Heart right ventricle (tissue), 16 donors: ENCODE measurements around the gene CEACAM20. TPM values are rescaled to one million over a fixed set of nuclear protein-coding genes. Genes with fewer than 3 reads are reported as not detected.

ENCODE experiments used
- ATAC-seq, 8 donors: fragments of 200-7000 bp; cut with Tn5 transposase; one replicate each; pipeline ENCODE4 v1.9.1; 2020; ENCODE audit warnings: mild to moderate bottlenecking in 8 of 8, moderate library complexity in 8 of 8, moderate number of reproducible peaks in 1 of 8
- DNase-seq, 2 donors: peaks; one replicate each; pipeline ENCODE4 v3.0.0-alpha.2; 2020
- H3K27ac ChIP-seq, 10 donors: fragments of 200-600 bp; sonication (generic) in 2 of 10; one replicate each; pipeline versions ENCODE4 v1.5.0 to v1.8.0; 2020 to 2022; ENCODE audit warnings: mild to moderate bottlenecking in 3 of 10
- H3K27me3 ChIP-seq, 7 donors: fragments of 200-600 bp; one replicate each; pipeline ENCODE4 v1.8.0; 2021 to 2022; ENCODE audit warnings: mild to moderate bottlenecking in 2 of 7
- H3K36me3 ChIP-seq, 9 donors: fragments of 200-600 bp; sonication (generic) in 1 of 9; one replicate each; pipeline versions ENCODE4 v1.5.0 to v1.8.0; 2020 to 2022; ENCODE audit warnings: mild to moderate bottlenecking in 2 of 9
- H3K4me1 ChIP-seq, 9 donors: fragments of 200-600 bp; sonication (generic) in 1 of 9; one replicate each; pipeline versions ENCODE4 v1.5.0 to v1.8.0; 2020 to 2022; ENCODE audit warnings: mild to moderate bottlenecking in 4 of 9
- H3K4me3 ChIP-seq, 10 donors: fragments of 200-600 bp; sonication (generic) in 2 of 10; one replicate each; pipeline versions ENCODE4 v1.5.0 to v1.8.0; 2020 to 2022; ENCODE audit warnings: mild to moderate bottlenecking in 7 of 10, moderate library complexity in 2 of 10
- H3K9me3 ChIP-seq, 11 donors: fragments of 200-600 bp in 10 of 11; sonication (generic) in 2 of 11; one replicate each; pipeline versions ENCODE4 v1.5.0 to v1.8.0; 2013 to 2022; ENCODE audit warnings: mild to moderate bottlenecking in 2 of 11, control low read depth in 1 of 11, moderate library complexity in 1 of 11
- WGBS, 2 donors: extraction: QIAGEN DNeasy Blood & Tissue Kit; methylation state at CpG; one replicate each; pipeline ENCODE4 v1.1.7; 2013; ENCODE audit warnings: inconsistent platforms in 1 of 2; 5-methylcytosine and 5-hydroxymethylcytosine counted together
- intact Hi-C, 10 donors: fragments of 100-400 bp; cut with DNase I; formaldehyde crosslinking; loops; one replicate each; pipeline versions ENCODE4 v1.11.1 to v1.14.2; 2022
- polyA plus RNA-seq, 2 donors: library from polyadenylated mRNA; stranded (reverse); fragments of 200-250 nt; gene quantifications; one replicate each; pipeline ENCODE4 v1.2.3, GENCODE V29; 2013
- total RNA-seq, 10 donors: library from RNA; stranded (reverse); fragmentation: NEBNext Ultra II Directional in 3 of 10; extraction: Animal tissue kit (Norgen Biotek cat#: 25700) in 3 of 10; gene quantifications; one replicate each; pipeline versions ENCODE4 v1.2.1 to v1.2.4, GENCODE V29; 2021 to 2023
- TF ChIP-seq, protein P1 (sequence below), 9 donors: fragments of 200-600 bp; sonication (generic) in 2 of 9; IDR thresholded peaks; one replicate each; pipeline versions ENCODE4 v1.5.0 to v1.8.0; 2021 to 2022; ENCODE audit warnings: antibody characterized with exemption in 9 of 9, mild to moderate bottlenecking in 5 of 9, moderate library complexity in 1 of 9
- donor health status: Arrhythmogenic right ventricular cardiomyopathy.
- donor health status: ischemic (EF 13 %, LVEDD 7.1; RV severe dilation, severe dysfunction).
- donor health status: healthy with polysubstance abuse.
- donor health status: DM: no; HTN: yes; CAD: no.
- donor health status: DM: no; HTN: no; CAD: no.
- donor health status: ischemic (EF 25% LVEDD 6.9; RV normal size, moderate dysfunction).
- donor health status: ischemic (EF 25% LVEDD 5.7; RV mildly dilated, moderate dysfunction).
- donor health status: healthy.
- donor health status: DM: yes; HTN: yes; CAD: no.
- donor health status: Ischemic cardiomyopathy.
- donor health status: ischemic (EF 35%, LVEDD 5.7; RV mildly dilated, moderate dysfunction).
- donor health status: nonischemic (EF 11% LVEDD 7.7; RV severe dilation, severe dysfunction).
- donor health status: DM: yes; HTN: yes; CAD: no.
- donor health status: PGD.
- donor health status: ischemic (EF 29% LVEDD 5.4; RV normal size, mild dysfunction).
- donor health status: nonischemic (EF 23%, LVEDD 6.1; RV moderate dilation, normal function).

Gene CEACAM20
- total and polyA plus RNA-seq, 12 donors, result not detected

DNA sequence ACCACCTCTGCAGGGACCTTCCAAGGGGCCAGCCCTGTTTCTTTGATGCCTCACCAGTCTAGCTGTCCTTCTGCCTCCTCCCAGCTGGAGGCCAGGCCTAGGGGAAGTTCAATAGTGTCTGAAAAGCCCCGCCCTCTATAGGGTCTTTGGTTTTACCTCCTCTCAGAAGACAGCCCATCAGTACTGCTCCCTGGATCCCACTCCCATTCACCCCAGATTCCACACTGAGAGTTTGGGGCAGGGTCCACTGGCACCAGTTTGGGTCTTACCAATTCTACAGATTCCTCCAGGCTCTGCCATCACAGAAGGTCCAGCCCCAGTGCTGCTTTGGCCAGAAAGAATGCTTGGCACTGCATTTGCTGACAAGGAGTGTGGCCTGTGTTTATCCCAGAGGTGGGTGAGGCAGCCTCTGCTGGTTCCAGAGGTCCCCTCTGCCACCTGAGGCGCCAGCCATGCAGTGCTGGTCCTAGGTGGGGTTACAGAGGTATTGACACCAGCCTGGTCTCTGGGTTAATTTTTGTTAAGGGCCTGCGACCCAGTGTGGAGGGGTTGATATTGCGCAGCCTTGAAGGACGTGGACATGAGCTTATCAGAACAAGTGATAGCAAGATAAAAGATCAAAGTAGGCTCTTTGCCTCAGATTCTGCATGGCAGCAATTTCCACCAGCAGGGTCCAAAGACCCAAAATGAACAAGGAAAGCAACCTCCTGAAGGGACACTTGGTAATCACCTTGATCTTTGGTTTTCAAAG lies 42.5 kb upstream of the CEACAM20 start:
- Histone ChIP-seq H3K36me3 (no peaks in the 10 kb centered on the region), H3K4me1 (peaks cover 0 to 11% (median 0%) of the 10 kb centered on the region in 9 donors), H3K27me3 (peaks cover 0 to 16% (median 0%) of the 10 kb centered on the region in 7 donors), H3K27ac (no peak overlapping the region), H3K9me3 (no peaks in the 10 kb centered on the region), H3K4me3 (no peak overlapping the region)
- ATAC-seq (no peak), DNase-seq (no peak)
- WGBS, 2 donors, result 82 to 86% methylated on average over 5 of the region's 5 CpGs
- intact Hi-C loops, result loop anchor here in 9 of 10 donors (1.0 to 10.0 kb wide), 6 partner anchors 80 to 203 kb away; partner anchors contain the start of gene CBLC (in 3 of the 9)
- TF ChIP-seq, protein P1, sequence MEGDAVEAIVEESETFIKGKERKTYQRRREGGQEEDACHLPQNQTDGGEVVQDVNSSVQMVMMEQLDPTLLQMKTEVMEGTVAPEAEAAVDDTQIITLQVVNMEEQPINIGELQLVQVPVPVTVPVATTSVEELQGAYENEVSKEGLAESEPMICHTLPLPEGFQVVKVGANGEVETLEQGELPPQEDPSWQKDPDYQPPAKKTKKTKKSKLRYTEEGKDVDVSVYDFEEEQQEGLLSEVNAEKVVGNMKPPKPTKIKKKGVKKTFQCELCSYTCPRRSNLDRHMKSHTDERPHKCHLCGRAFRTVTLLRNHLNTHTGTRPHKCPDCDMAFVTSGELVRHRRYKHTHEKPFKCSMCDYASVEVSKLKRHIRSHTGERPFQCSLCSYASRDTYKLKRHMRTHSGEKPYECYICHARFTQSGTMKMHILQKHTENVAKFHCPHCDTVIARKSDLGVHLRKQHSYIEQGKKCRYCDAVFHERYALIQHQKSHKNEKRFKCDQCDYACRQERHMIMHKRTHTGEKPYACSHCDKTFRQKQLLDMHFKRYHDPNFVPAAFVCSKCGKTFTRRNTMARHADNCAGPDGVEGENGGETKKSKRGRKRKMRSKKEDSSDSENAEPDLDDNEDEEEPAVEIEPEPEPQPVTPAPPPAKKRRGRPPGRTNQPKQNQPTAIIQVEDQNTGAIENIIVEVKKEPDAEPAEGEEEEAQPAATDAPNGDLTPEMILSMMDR (IDR thresholded peaks at IDR 0.05), result no peak

DNA sequence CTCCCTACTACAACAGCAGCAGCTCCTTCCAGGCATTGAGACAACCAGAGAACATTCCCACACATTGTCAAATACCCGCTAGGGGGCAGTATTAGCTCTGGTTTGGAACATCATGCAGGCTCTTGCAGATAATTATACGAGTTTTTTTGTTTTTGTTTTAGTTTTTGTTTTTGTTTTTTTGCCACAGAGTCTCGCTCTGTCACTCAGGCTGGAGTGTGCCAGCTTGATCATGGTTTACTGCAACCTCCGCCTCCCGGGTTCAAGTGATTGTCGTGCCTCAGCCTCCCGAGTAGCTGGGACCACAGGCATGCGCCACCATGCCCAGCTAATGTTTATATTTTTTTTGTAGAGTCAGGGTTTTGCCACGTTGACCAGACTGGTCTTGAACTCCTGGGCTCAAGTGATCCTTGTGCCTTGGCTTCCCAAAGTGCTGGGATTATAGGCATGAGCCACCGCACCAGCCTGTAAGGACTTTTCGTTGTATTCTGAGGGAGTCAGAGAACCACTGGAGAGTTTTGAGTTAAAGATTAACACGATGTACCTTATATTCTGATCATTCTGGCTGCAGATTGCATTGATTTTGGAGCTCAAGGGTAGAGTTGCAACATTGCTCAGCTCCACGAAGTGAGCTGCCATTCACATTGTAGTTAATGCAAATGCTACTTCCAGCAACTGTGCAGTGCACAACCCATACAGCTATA lies 41.7 kb upstream of the CEACAM20 start:
- Histone ChIP-seq H3K36me3 (no peaks in the 10 kb centered on the region), H3K4me1 (peaks cover 0 to 11% (median 0%) of the 10 kb centered on the region in 9 donors), H3K4me3 (no peak overlapping the region), H3K9me3 (no peaks in the 10 kb centered on the region), H3K27ac (no peak overlapping the region), H3K27me3 (peaks cover 0 to 23% (median 0%) of the 10 kb centered on the region in 7 donors)
- peak in 1 of 2 donors; percentile 80 for DNase-seq
- TF ChIP-seq, protein P1 (IDR thresholded peaks at IDR 0.05), result peak; percentile 51 to 86 (median 83)
- 51 to 64% methylated on average over 13 of the region's 13 CpGs for WGBS, 2 donors
- peak in 7 of 8 donors; percentile 55 to 84 (median 78) for ATAC-seq
- intact Hi-C loops, result loop anchor here in 9 of 10 donors (1.0 to 10.0 kb wide), 6 partner anchors 81 to 204 kb away; partner anchors contain the start of gene CBLC (in 3 of the 9)

DNA sequence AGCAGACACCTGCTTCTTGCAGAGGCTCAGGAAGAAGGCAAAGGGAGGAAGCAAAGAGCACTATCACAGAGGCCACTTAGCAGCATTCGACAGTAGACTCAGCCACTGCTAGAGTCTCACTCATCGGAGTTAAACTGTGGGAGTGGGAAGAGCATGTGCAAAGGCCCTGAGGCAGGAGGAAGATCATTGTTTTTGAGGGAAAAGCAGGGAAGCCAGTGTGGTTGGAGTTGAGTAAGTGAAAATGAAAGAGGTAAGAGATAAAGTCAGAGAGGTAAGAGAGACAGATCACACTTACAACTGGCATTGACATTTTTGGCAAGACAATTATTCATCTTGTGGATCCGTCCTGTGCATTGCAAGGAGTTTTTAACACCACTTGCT lies 41.1 kb upstream of the CEACAM20 start:
- H3K4me1 ChIP-seq, result peaks cover 0 to 11% (median 0%) of the 10 kb centered on the region in 9 donors
- TF ChIP-seq, protein P1 (IDR thresholded peaks at IDR 0.05), result no peak
- H3K36me3 ChIP-seq, result no peaks in the 10 kb centered on the region
- peaks cover 0 to 26% (median 0%) of the 10 kb centered on the region in 7 donors for H3K27me3 ChIP-seq
- intact Hi-C loops, result loop anchor here in 7 of 10 donors (2.0 to 10.0 kb wide), 5 partner anchors 82 to 204 kb away; partner anchors contain the start of gene CBLC (in 3 of the 7)
- H3K27ac ChIP-seq, result no peak overlapping the region
- ATAC-seq, result no peak
- WGBS, 2 donors, result 40 to 44% methylated on average over 3 of the region's 3 CpGs
- DNase-seq, result no peak
- H3K9me3 ChIP-seq, result no peaks in the 10 kb centered on the region
- no peak overlapping the region for H3K4me3 ChIP-seq

DNA sequence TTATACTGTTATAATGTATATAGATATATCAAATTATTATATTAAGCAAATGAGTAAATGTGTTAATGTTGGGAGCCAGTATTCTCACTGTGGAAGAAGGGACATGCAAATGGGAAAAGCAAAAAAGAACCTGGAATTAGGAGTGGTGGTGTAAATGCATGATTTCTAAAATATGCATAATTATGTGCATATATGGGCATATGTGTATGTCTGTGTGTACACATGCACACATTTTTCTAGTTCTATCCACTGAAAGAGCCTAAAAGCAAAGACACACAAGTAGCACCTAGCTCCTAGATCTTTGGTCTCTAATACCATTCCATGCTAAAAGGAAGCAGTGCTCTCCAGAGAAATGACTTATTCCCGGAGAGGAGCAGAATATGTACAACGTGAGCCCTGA lies 38.3 kb upstream of the CEACAM20 start:
- Histone ChIP-seq H3K4me3 (no peak overlapping the region), H3K9me3 (no peaks in the 10 kb centered on the region), H3K4me1 (peaks cover 0 to 11% (median 0%) of the 10 kb centered on the region in 9 donors), H3K36me3 (no peaks in the 10 kb centered on the region), H3K27ac (no peak overlapping the region), H3K27me3 (peaks cover 0 to 29% (median 0%) of the 10 kb centered on the region in 7 donors)
- intact Hi-C loops, result loop anchor here in 1 of 10 donors (2.0 kb wide), 1 partner anchor 89 kb away; no protein-coding TSS in a partner anchor
- ATAC-seq, result no peak
- no peak for DNase-seq
- TF ChIP-seq, protein P1 (IDR thresholded peaks at IDR 0.05), result no peak
- WGBS, 2 donors, result 43 to 56% methylated on average over 2 of the region's 2 CpGs
